ENCODE data around the gene PPP1R16B.

The PPP1R16B gene

GRCh38 chr20:38880952-38881735 is 75.6 kb downstream of the PPP1R16B start:
- no peak for DNase-seq

GRCh38 chr20:38881806-38882440 is 76.4 kb downstream of the PPP1R16B start:
- DNase-seq: no peak

GRCh38 chr20:38882600-38882999 is 77.1 kb downstream of the PPP1R16B start:
- DNase-seq: no peak

DNA sequence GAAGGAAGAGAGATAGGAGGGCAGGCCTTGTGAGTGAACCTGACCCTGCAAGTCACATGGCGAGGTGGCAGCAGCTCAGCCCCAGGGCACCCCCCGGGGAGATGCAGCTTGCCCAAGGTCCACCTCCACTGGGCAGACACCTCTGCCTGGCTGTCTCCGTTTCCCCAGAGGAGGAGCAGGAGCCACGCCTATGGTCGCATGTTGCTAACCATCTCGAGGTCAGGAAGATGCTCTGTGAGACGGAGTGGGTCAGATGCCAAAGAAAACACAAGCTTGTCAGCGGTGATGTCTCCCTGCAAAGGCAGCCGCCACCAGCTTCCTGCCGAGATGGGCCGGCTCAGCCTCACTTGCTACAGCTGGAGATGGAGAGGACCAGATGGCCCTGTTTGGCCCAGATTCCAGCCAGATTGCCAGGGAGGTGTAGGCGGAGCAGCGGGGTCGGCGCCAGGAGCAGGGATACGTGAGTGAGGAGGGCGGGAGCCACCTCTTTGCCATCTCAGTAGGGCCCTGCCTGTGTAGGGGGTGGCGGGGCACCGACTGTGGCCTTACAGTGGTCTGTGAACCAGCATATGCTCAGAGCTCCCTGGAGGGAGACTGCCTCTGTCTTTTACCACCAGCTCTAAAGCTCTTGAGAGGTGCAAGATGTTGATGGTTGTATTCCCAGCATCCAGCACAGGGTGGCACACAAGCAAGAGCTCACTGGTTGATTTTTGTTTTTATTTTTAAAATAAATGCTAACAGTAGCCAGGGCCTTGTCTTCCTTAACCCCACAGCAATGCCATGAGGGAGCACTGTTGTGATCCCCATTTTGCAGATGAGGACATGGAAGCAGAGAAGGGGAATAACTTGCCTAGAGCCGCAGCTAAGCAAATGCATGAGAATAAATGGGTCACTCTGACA is 77.8 kb downstream of the PPP1R16B start:
- no peak for DNase-seq

DNA sequence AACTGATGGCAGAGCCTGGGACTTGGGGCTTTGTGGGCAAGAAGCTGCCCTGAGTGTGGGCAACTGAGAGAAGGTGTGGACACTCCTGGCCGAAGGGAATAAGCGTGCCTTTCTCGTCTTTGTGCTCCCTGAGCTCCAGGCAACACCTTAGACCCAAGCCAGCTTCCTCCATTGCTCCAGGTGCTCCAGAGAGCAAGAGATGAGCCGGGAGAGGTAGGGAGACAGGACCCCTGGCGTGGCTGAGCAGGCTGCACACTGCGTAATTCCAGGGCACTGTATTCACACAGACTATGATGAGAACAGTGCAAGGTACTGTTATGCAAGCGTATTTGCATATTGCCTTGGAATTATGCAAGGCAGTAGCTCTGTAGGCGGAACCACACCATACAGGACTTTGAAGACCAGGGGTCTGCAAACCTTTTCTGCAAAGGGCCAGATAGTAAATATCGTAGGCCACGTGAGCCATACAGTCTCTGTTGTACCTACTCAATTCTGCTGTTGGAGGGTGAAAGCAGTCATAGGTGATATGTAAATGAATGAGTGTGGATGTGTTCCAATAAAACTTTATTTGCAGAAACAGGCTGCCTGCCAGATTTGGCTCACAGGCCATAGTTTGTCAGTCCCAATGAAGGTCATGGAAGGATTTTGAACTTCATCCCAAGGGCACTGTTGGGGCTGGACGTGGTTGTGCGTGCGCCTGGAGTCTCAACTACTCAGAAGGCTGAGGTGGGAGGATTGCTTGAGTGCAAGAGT is 78.7 kb downstream of the PPP1R16B start:
- DNase-seq: no peak

GRCh38 chr20:38885357-38885756 is 79.9 kb downstream of the PPP1R16B start:
- DNase-seq: no peak

DNA sequence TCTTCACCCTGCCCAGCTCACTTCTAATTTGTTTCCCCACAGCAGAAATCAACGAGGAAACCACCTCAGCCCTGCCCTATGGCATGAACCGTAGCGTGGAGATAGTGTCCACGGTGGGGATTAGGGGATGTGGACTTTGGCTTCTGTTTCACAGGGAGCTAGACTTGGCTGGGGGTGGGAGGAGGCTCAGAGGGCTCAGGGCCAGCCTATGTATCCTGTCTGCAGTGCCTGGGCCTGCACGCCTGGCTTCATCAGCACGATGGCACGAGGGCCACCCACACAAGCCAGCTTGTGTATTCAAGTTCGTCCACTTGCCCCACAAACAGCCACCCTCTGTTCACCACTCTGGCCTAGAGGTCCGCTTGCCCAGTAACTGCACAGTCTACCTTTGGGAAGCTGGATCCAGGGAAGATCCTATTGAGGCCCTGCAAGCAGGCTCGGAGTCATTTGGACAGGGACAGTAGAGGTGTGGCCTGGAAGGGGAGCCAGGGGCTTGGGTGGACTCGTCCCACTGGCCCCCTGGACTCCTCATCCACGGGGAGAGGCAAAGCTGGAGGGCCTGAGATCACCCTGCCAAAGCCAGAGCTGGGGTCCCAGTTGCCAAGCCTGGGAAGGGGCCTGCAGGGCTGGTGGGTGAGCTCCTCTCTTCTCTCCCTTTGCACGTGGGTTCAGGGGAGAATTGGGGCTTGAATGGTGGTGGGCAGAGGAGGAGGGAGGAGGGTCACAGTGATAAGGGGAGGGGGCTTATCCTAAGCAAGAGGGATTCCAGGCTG is 82.7 kb downstream of the PPP1R16B start:
- DNase-seq: no peak

GRCh38 chr20:38889050-38889449 is 83.6 kb downstream of the PPP1R16B start:
- no peak for DNase-seq

DNA sequence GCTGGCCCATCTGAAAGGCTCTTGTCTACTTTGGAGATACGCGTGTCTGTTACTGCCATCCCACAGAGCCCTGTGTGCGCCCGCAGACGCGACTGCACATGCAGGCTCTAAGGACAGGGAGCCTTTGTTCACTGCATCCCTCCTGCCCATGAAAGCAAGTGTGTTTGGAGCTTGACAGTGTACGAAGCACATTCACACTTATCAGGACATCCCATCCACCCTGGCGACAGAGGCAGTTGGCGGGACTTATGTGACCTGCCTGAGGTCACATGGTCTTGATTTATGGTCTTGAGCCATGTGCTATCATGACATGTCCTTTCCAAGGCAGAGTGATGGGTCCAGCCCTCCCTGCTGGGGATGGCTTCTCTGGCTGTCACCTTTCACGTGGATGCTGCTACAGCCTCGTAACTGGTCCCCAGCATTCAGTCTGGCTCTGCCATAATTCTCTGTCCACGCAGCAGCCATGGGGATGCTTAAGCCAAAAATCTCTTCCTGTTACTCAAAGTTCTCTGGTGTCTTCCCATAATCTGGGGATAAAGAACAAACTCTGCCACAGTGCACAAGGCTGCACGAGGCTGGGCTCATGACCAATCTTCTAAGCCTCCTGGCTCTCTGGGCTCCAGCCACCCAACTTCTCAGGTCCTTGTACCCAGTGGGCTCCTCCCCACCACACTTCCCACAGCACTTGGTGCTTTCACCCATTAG is 84.4 kb downstream of the PPP1R16B start:
- no peak for DNase-seq

GRCh38 chr20:38890497-38890818 is 85.0 kb downstream of the PPP1R16B start:
- no peak for DNase-seq

- DNase-seq: no peak
These were observed 86.8 kb downstream of the PPP1R16B start for GRCh38 chr20:38892091-38892981.

DNA sequence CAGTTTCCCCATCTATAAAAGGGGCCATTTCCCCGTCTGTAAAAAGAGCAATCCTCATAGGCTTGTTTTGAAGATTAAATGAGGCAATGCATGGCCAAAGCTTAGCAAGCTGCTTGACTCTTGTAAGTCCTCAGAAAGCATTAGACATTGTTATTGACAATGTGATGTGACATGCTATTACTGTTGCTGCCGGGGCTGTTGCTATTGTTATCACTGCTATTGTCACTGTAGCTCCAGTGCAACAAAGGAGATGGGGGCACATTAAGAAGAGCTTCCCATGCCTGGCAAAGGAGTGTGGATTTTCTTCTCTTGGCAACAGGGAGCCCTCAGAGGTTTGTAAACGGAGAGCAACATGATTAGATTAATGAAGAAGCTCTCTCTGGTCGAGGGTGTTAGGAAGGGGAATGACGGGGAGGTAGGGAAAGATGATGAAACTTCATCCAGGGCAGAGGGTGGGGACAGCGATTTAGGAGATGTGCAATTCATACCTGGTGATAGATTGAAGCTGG is 87.6 kb downstream of the PPP1R16B start:
- DNase-seq: no peak

DNA sequence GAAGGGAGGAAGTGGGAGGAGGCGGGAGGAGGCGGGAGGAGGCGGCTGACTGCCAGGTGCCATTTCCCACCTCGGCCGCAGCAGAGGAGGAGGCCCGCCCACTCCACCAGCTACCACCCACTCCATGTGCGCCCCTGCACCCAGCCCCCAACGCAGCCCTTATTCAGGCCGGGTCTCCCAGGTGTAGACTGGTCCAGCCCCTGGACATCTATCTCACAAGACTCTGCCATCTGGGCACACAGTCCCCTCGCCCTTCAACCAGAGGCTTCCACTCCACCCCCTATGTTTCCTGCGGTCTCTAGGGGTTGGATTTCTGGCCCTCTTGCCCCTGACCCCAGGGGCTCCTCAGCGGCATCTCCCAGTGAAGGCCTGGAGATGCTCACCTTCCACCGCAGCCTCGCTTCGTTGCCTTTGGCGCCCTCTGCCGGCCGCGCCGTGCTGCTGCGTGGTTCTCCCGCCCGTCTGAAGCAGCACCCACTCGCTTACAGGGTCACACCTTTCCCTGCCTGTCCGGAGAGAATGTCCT is 88.1 kb downstream of the PPP1R16B start:
- DNase-seq: peak in 1 of 2 experiments; percentile 73

- no peak for DNase-seq
These were observed 88.8 kb downstream of the PPP1R16B start for GRCh38 chr20:38894091-38894847.

- DNase-seq: no peak
These were observed 89.8 kb downstream of the PPP1R16B start for GRCh38 chr20:38895098-38895949.

- no peak for DNase-seq
These were observed 90.6 kb downstream of the PPP1R16B start for GRCh38 chr20:38896009-38896594.

DNA sequence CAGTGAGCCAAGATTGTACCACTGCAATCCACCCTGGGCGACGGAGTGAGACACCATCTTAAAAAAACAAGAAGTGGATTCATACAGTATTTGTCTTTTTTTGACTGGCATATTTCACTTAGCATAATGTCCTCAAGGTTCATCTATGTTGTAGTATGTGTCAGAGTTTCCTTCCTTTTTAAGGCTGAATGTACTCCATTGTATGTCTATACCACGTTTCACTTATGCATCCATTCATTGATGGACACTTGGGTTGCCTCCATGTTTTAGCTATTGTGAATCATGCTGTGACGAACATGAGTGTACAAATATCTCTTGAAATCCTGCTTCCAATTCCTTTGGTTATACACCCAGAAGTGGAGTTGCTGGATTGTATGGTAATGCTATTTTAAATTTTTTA is 91.8 kb downstream of the PPP1R16B start:
- DNase-seq: no peak

- DNase-seq: no peak
These were observed 95.1 kb downstream of the PPP1R16B start for GRCh38 chr20:38900606-38901005.
